MCF 10A (cell line): ENCODE results near the gene ASB11. TPM values are rescaled to one million over a fixed set of nuclear protein-coding genes. Genes with fewer than 3 reads are reported as not detected.

Source experiments
- BruUV-seq: library from RNA; stranded (reverse); fragments of 400-500 nt; replicated peaks from 2 replicates; lab custom pipeline; 2021; lab: Mats Ljungman, UMichigan
- CTCF ChIA-PET: fragments of 300-600 bp; sonication (Branson Sonifier 250); formaldehyde crosslinking; extraction: SDS; loops from one replicate; lab custom pipeline; 2021; ENCODE audit warnings: antibody characterized with exemption, inconsistent platforms; lab: Yijun Ruan, JAX
- POLR2A ChIA-PET: fragments of 300-600, 350-650 bp; sonication (Branson Sonifier 250); formaldehyde crosslinking; extraction: SDS; loops from one replicate; lab custom pipeline; 2020; ENCODE audit warnings: antibody characterized with exemption, inconsistent platforms; lab: Yijun Ruan, JAX
- DNase-seq: peaks from one replicate; pipeline ENCODE4 v3.0.0-alpha.2; 2018; ENCODE audit not compliant: unreplicated experiment
- H3K27ac Mint-ChIP-seq: one replicate; pipeline ENCODE4 v1.8.0; 2022; ENCODE audit warnings: mild to moderate bottlenecking, low read depth, mixed read lengths; ENCODE audit not compliant: unreplicated experiment
- H3K27me3 Mint-ChIP-seq: one replicate; pipeline ENCODE4 v1.8.0; 2022; ENCODE audit warnings: mixed read lengths; ENCODE audit not compliant: insufficient read depth, unreplicated experiment
- H3K36me3 Mint-ChIP-seq: one replicate; pipeline ENCODE4 v1.8.0; 2022; ENCODE audit warnings: mild to moderate bottlenecking, moderate library complexity, mixed read lengths; ENCODE audit not compliant: insufficient read depth, unreplicated experiment
- H3K4me1 Mint-ChIP-seq: one replicate; pipeline ENCODE4 v1.8.0; 2022; ENCODE audit warnings: mixed read lengths; ENCODE audit not compliant: insufficient read depth, unreplicated experiment
- H3K4me3 Mint-ChIP-seq: one replicate; pipeline ENCODE4 v1.8.0; 2022; ENCODE audit warnings: mild to moderate bottlenecking, moderate library complexity, mixed read lengths; ENCODE audit not compliant: unreplicated experiment
- H3K9me3 Mint-ChIP-seq: one replicate; pipeline ENCODE4 v1.8.0; 2022; ENCODE audit warnings: mixed read lengths; ENCODE audit not compliant: unreplicated experiment
- CTCF ChIP-seq: fragments of 200-600 bp; IDR thresholded peaks from one replicate; pipeline ENCODE4 v1.8.0; 2022; ENCODE audit warnings: antibody characterized with exemption, mild to moderate bottlenecking; ENCODE audit not compliant: unreplicated experiment
- intact Hi-C: fragments of 100-400 bp; cut with micrococcal nuclease; formaldehyde crosslinking; loops from 2 replicates; pipeline ENCODE4 v1.14.1; 2022
- total RNA-seq: library from RNA; stranded (reverse); gene quantifications from 2 replicates; pipeline ENCODE4 v1.2.3, GENCODE V29; 2022

Gene ASB11
- total RNA-seq, 1 experiment from 2014 or later: not detected

- Mint-ChIP-seq H3K9me3 (no peaks in the 10 kb centered on the region), H3K27ac (no peak overlapping the region), H3K4me3 (no peak overlapping the region), H3K4me1 (no peaks in the 10 kb centered on the region), H3K36me3 (no peaks in the 10 kb centered on the region), H3K27me3 (peaks cover 27% of the 10 kb centered on the region)
- intact Hi-C loops: no loop called here
- BruUV-seq: no TSS peak
- ChIA-PET CTCF (interaction anchor here (1.0 to 3.0 kb wide), 3 partner anchors 60 to 1190 kb away, joined by 3 to 15 read pairs (median 6); no protein-coding TSS in a partner anchor), POLR2A (interaction anchor here (0.7 kb wide), 1 partner anchor 127 kb away, joined by 3 read pairs; no protein-coding TSS in a partner anchor)
- DNase-seq: no peak
- no peak for TF ChIP-seq CTCF
Measured at GRCh38 chrX:15240414-15240813, 75.0 kb downstream of the ASB11 start.

DNA sequence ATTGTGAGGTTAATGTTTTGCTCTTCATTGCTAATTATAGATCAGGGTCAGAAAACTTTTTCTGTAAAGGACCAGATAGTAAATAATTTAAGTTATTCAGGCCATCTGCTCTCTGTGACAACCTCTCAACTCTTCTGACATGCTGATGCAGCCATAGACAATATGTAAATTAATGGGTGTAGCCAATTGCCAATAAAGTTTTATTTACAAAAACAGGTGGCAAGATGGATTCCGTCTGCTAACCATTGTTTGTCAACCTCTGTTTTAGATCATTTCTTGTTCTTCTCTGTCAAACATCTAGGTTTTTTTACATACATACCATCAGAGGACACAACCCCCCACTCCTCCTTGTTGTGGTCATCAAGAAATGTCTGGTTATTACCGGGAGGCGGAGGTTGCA lies 79.3 kb downstream of the ASB11 start:
- ChIA-PET CTCF (no interaction called here), POLR2A (no interaction called here)
- no peak for DNase-seq
- no peaks in the 10 kb centered on the region for H3K36me3 Mint-ChIP-seq
- H3K4me3 Mint-ChIP-seq: no peak overlapping the region
- H3K27ac Mint-ChIP-seq: no peak overlapping the region
- peaks cover 27% of the 10 kb centered on the region for H3K27me3 Mint-ChIP-seq
- intact Hi-C loops: no loop called here
- H3K4me1 Mint-ChIP-seq: no peaks in the 10 kb centered on the region
- H3K9me3 Mint-ChIP-seq: no peaks in the 10 kb centered on the region
- TF ChIP-seq CTCF: no peak
- no TSS peak for BruUV-seq

DNA sequence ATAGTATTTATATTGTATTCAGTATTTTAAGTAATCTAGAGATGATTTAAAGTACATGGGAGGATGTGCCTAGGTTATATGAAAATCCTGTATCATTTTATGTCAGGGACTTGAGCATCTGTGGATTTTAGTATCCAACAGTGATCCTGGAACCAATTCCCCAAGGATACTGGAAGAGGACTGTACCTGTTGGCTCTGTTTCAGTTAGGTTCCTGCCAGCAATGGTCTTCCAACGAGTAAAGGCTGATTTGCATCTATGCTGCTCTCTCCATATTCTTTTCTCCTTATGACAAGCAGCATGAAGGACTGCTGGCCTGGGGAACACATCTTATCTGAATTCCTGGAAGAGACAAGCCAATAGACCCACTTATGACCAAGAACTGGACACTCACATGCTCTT lies 80.4 kb downstream of the ASB11 start:
- no peaks in the 10 kb centered on the region for H3K4me1 Mint-ChIP-seq
- no peak for TF ChIP-seq CTCF
- H3K27ac Mint-ChIP-seq: no peak overlapping the region
- intact Hi-C loops: no loop called here
- H3K4me3 Mint-ChIP-seq: no peak overlapping the region
- no peak for DNase-seq
- CTCF ChIA-PET: interaction anchor here (0.8 kb wide), 1 partner anchor 15 kb away, joined by 3 read pairs; no protein-coding TSS in a partner anchor
- BruUV-seq: no TSS peak
- H3K36me3 Mint-ChIP-seq: no peaks in the 10 kb centered on the region
- no peaks in the 10 kb centered on the region for H3K9me3 Mint-ChIP-seq
- POLR2A ChIA-PET: no interaction called here
- H3K27me3 Mint-ChIP-seq: peaks cover 37% of the 10 kb centered on the region

- Mint-ChIP-seq H3K27me3 (peaks cover 46% of the 10 kb centered on the region), H3K9me3 (no peaks in the 10 kb centered on the region), H3K36me3 (no peaks in the 10 kb centered on the region), H3K4me1 (no peaks in the 10 kb centered on the region), H3K27ac (no peak overlapping the region), H3K4me3 (no peak overlapping the region)
- POLR2A ChIA-PET: interaction anchor here (0.6 kb wide), 1 partner anchor 33 kb away, joined by 3 read pairs; no protein-coding TSS in a partner anchor
- intact Hi-C loops: no loop called here
- BruUV-seq: no TSS peak
- TF ChIP-seq CTCF: no peak
- CTCF ChIA-PET: interaction anchor here (0.5 to 1.7 kb wide), 7 partner anchors 9 to 1191 kb away, joined by 3 to 9 read pairs (median 5); no protein-coding TSS in a partner anchor
- DNase-seq: no peak
Measured at GRCh38 chrX:15233416-15234015, 81.9 kb downstream of the ASB11 start.

Other genes with a start within 250 kb of the ASB11 start
- 0.68 TPM in 1 of 2 replicates, not detected in the other for gene ASB9, start 45.6 kb downstream of the ASB11 start, total RNA-seq
- 17.3 and 22.7 TPM in 2 replicates for gene PIGA, start 19.9 kb upstream of the ASB11 start, total RNA-seq
- gene VEGFD, start 68.8 kb upstream of the ASB11 start, total RNA-seq: not detected in 2 replicates
- 8.2 and 10.3 TPM in 2 replicates for gene PIR, start 177.7 kb upstream of the ASB11 start, total RNA-seq
- gene BMX, start 185.2 kb upstream of the ASB11 start, total RNA-seq: not detected in 2 replicates